Activated B cell treated with CpG ODN at 0.5 μM for 24 hours (primary cell): Measurements from ENCODE around the gene GCK. TPM values are rescaled to one million over a fixed set of nuclear protein-coding genes. Genes with fewer than 3 reads are reported as not detected.

Source experiments
- ATAC-seq: fragments of 200-7000 bp; cut with Tn5 transposase; one replicate; pipeline ENCODE4 v1.10.0; 2021; ENCODE audit warnings: low read depth, mild to moderate bottlenecking, moderate library complexity
- CTCF ChIA-PET: fragments of 350-600 bp; sonication (Branson Sonifier 250); formaldehyde crosslinking; loops from one replicate; lab custom pipeline; 2021; ENCODE audit warnings: antibody characterized with exemption; lab: Charles Lee
- POLR2A ChIA-PET: fragments of 350-600 bp; sonication (Branson Sonifier 250); formaldehyde crosslinking; loops from one replicate; lab custom pipeline; 2021; ENCODE audit warnings: antibody characterized with exemption; lab: Charles Lee
- DNase-seq: peaks from one replicate; pipeline ENCODE4 v3.0.0; 2022
- H3K27ac Mint-ChIP-seq: one replicate; pipeline ENCODE4 v1.8.0; 2020; ENCODE audit warnings: mixed read lengths
- H3K27me3 Mint-ChIP-seq: one replicate; pipeline ENCODE4 v1.8.0; 2021; ENCODE audit warnings: mixed read lengths
- H3K36me3 Mint-ChIP-seq: one replicate; pipeline ENCODE4 v1.8.0; 2021; ENCODE audit warnings: low read depth, mixed read lengths
- H3K4me1 Mint-ChIP-seq: one replicate; pipeline ENCODE4 v1.8.0; 2021; ENCODE audit warnings: mixed read lengths
- H3K4me3 Mint-ChIP-seq: one replicate; pipeline ENCODE4 v1.8.0; 2020; ENCODE audit warnings: mild to moderate bottlenecking, mixed read lengths
- H3K9me3 Mint-ChIP-seq: one replicate; pipeline ENCODE4 v1.8.0; 2020; ENCODE audit warnings: mixed read lengths
- intact Hi-C: fragments of 100-400 bp; cut with micrococcal nuclease; formaldehyde crosslinking; loops from one replicate; pipeline ENCODE4 v1.15.1; 2024
- total RNA-seq: library from RNA; stranded (reverse); gene quantifications from 2 replicates; pipeline ENCODE4 v1.2.3, GENCODE V29; 2022
- TF ChIP-seq, protein P1 (sequence below): fragments of 200-600 bp; IDR thresholded peaks from one replicate; pipeline ENCODE4 v1.8.0; 2022; ENCODE audit warnings: antibody characterized with exemption, mild to moderate bottlenecking

Gene GCK
- total RNA-seq, 1 donor from 2014 or later, result 0.13 TPM

DNA sequence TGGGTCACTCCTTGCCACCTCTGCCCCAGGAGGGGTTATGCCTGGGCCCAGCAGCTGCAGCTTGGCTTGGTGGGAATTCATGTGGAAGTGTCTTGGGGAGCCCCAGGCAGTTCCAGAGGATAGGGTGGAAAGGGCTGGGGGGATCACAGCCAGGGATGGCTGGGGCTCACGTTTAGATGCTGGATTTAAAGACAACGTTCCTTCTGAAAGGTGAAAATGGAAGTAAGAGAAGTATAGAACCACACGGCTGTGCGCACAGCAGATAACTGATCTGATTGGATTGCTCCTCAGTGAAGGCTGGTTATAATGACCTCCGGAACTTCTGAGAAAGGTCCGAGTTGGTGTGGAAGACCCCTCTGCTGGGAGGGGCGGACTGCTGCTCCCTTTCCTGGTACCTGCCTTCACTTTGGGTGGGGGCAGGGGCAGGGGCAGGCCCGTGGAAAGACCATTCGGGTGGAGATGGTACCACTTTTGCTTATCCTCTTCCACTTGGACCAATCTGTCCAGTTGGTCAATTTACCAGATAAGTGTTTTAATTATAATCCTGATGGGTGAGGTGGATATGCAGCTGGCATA lies 40.2 kb downstream of the GCK start:
- TF ChIP-seq, protein P1, sequence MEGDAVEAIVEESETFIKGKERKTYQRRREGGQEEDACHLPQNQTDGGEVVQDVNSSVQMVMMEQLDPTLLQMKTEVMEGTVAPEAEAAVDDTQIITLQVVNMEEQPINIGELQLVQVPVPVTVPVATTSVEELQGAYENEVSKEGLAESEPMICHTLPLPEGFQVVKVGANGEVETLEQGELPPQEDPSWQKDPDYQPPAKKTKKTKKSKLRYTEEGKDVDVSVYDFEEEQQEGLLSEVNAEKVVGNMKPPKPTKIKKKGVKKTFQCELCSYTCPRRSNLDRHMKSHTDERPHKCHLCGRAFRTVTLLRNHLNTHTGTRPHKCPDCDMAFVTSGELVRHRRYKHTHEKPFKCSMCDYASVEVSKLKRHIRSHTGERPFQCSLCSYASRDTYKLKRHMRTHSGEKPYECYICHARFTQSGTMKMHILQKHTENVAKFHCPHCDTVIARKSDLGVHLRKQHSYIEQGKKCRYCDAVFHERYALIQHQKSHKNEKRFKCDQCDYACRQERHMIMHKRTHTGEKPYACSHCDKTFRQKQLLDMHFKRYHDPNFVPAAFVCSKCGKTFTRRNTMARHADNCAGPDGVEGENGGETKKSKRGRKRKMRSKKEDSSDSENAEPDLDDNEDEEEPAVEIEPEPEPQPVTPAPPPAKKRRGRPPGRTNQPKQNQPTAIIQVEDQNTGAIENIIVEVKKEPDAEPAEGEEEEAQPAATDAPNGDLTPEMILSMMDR, result no peak
- ATAC-seq (no peak), DNase-seq (no peak)
- no peaks in the 10 kb centered on the region for H3K27me3 Mint-ChIP-seq
- intact Hi-C loops, result no loop called here
- ChIA-PET CTCF (no interaction called here), POLR2A (no interaction called here)
- H3K4me3 Mint-ChIP-seq, result no peak overlapping the region
- H3K4me1 Mint-ChIP-seq, result peaks cover 18% of the 10 kb centered on the region
- no peaks in the 10 kb centered on the region for H3K9me3 Mint-ChIP-seq
- H3K27ac Mint-ChIP-seq, result no peak overlapping the region
- H3K36me3 Mint-ChIP-seq, result no peaks in the 10 kb centered on the region

DNA sequence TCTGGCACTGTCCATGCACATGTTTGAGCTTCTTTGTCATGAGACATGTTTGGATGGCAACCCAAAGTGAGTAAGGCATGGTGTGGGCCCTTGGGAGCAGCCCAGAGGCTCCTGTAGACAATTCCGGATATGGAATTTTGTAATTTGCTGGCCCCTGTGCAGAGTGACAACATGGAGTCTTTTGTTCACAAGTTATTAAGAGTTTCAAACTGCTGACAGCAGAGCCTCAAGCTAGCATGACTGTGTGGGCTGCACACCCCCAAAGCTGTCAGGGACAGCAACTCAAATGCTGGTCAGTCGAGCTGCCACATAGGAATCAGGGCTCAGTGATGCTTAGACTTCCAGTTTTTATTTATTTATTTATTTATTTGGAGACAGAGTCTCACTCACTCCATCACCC lies 41.1 kb downstream of the GCK start:
- intact Hi-C loops, result no loop called here
- H3K4me1 Mint-ChIP-seq, result peaks cover 18% of the 10 kb centered on the region

DNA sequence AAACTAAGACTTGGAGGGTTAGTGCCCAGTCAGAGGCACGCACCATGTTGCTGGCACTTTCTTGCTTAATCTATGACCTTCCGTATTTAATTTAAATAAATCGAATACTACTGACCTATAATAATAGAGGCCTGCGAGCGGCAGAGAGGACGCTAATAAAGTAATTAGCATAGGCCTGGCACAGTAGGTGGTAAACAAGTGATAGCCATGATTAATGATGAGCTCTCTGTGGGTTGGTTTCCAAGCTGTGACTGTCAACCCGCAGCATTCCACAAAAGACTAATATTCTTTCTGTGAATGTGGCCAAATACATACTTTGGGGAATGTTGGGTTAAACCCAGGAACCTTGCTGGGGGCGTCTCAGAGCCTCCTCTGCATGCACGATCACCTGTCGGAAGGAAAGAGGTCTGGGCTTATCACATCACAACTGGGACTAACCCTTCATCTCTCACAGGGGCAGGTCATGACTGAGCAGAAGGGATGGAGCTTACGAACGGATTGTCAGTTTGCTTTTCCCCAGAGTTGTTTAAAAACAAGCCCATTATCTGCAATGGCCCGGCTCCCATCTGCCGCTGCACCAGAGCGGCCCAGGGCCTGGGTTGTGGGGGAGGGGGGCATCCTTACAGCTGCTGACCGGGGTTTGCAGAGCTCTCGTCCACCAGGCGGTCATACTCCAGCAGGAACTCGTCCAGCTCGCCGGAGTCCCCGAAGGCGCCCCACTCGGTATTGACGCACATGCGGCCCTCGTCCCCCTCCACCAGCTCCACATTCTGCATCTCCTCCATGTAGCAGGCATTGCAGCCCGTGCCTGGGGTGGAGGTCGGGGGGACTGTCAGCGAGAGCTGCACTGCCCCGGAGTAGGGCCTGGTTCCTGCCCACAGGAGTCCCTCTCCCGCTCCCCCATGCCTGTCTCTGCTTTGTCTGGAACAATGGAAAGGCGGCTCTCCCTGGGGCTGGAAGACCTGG lies 41.9 kb downstream of the GCK start:
- Mint-ChIP-seq H3K36me3 (no peaks in the 10 kb centered on the region), H3K9me3 (no peaks in the 10 kb centered on the region), H3K27ac (no peak overlapping the region), H3K4me3 (peak overlapping the region; percentile 44), H3K27me3 (no peaks in the 10 kb centered on the region), H3K4me1 (peaks cover 18% of the 10 kb centered on the region)
- ATAC-seq (no peak), DNase-seq (peak; percentile 7)
- TF ChIP-seq, protein P1, result no peak
- POLR2A ChIA-PET, result interaction anchor here (1.1 kb wide), 1 partner anchor 67 kb away, joined by 3 read pairs; no protein-coding TSS in a partner anchor
- CTCF ChIA-PET, result interaction anchor here (1.1 kb wide), 1 partner anchor 24 kb away, joined by 4 read pairs; the partner anchor contains the start of gene POLD2
- intact Hi-C loops, result loop anchor here (2.0 kb wide), 3 partner anchors 19 to 53 kb away; partner anchors contain the start of gene YKT6

More for the DNA sequence above, 41.1 kb downstream of the GCK start:
- Mint-ChIP-seq H3K4me3 (no peak overlapping the region), H3K27ac (no peak overlapping the region), H3K27me3 (no peaks in the 10 kb centered on the region), H3K36me3 (no peaks in the 10 kb centered on the region), H3K9me3 (no peaks in the 10 kb centered on the region)
- TF ChIP-seq, protein P1, result no peak
- CTCF ChIA-PET, result no interaction called here
- ATAC-seq (no peak), DNase-seq (no peak)
- POLR2A ChIA-PET, result interaction anchor here (1.1 kb wide), 1 partner anchor 67 kb away, joined by 3 read pairs; no protein-coding TSS in a partner anchor

DNA sequence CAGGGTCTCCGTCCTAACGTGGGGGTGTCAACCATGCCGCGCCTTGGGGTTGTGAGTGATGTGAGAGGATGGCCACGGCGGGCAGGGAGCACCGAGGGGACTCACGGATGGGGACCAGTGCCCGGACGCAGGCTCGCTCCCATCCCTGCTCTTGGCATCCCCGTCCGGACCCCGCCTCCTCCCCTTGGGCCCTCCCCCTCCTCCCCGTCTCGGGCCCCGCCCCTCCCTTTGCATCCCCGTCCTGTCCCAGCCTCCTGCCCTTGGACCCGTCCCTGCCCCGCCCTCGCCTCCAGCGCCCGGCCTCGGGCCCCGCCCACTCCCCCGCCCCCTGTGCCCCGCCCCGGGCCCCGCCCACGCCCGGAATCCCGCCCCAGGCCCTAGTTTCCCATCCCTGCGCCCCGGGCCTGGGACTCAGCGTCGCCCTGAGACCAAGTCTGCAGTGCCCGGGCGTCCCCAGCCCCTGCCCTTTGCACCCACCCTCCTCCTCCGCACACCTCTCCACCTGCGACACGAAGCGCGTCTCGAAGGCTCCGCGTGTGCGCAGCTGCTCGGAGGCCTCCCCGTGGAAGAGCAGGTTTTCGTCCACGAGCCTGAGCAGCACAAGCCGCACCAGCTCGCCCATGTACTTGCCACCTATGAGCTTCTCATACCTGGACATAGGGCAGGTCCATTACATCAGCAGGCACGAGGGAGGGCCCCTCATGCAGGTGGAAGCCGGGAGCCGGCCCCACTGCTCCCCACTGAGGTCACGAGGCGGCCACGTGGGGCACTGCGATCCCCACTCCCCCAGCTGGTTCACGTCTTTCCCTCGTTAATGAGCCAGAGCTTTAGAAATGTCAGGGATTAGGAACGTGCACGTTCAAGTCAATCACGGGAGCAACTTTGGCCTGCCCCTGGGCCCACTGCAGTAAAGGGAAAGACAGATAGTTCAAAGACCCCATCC lies 43.0 kb downstream of the GCK start:
- CTCF ChIA-PET, result interaction anchor here (1.1 kb wide), 1 partner anchor 23 kb away, joined by 4 read pairs; the partner anchor contains the start of gene POLD2
- POLR2A ChIA-PET, result no interaction called here
- H3K27ac Mint-ChIP-seq, result no peak overlapping the region
- DNase-seq (peak; percentile 55), ATAC-seq (peak; percentile 85)
- intact Hi-C loops, result loop anchor here (1.0 to 2.0 kb wide), 5 partner anchors 21 to 64 kb away; partner anchors contain the start of genes POLD2, POLM and YKT6
- no peaks in the 10 kb centered on the region for H3K9me3 Mint-ChIP-seq
- H3K36me3 Mint-ChIP-seq, result no peaks in the 10 kb centered on the region
- H3K4me1 Mint-ChIP-seq, result peaks cover 18% of the 10 kb centered on the region
- H3K4me3 Mint-ChIP-seq, result peak overlapping the region; percentile 78
- H3K27me3 Mint-ChIP-seq, result no peaks in the 10 kb centered on the region
- TF ChIP-seq, protein P1, result no peak
